A204.1 (cell line): ENCODE measurements around the gene CUBN.

ENCODE experiments used
- FAIRE-seq: peaks from 2 replicates; lab custom pipeline; 2012; peaks lifted over from hg19 to GRCh38; lab: Jason Lieb, UNC

CUBN gene

GRCh38 chr10:16987976-16988610 lies 141.5 kb downstream of the CUBN start:
- no peak for FAIRE-seq

GRCh38 chr10:16987206-16987621 lies 142.4 kb downstream of the CUBN start:
- no peak for FAIRE-seq

DNA sequence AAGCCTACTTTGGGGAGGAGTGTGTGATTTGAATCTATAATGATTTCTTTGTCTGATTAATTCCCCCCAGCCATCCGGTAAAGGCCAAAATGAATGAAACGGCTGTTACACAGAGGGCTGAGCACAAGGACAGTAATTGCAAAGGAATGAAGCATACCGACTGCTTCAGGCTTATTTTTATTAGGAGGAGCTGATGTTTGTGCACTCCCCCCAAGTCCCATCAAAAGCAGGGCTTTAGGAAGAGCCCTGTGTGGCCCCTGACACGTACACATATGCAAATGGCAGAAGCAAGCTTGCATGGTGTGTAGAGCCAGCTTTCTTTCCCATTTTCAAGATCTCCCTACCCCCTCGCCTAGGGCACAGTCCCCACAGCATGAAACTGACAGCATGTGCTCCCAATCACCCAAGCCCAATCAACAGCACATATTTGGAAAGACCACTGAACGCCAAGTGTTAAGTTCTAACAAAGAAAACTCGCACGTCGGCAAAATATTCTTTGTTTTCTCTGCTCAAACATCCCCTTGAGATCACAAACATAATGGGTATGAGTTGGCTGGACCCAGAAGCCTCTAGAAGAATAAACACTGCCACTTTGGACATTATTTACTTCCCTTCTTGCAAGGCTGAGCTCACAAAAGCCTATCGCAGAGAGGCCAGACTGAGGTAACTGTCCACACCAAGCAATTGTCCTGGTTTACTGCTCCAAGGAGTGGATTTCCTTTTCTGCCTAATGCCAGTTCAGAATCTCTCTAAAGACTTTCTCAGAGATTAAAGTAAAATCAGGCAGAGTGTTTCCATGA lies 143.0 kb downstream of the CUBN start:
- FAIRE-seq = peak; percentile 98

- FAIRE-seq = no peak
Observed at GRCh38 chr10:16986082-16986405, 143.6 kb downstream of the CUBN start.

GRCh38 chr10:16984242-16984641 lies 145.4 kb downstream of the CUBN start:
- FAIRE-seq = no peak

DNA sequence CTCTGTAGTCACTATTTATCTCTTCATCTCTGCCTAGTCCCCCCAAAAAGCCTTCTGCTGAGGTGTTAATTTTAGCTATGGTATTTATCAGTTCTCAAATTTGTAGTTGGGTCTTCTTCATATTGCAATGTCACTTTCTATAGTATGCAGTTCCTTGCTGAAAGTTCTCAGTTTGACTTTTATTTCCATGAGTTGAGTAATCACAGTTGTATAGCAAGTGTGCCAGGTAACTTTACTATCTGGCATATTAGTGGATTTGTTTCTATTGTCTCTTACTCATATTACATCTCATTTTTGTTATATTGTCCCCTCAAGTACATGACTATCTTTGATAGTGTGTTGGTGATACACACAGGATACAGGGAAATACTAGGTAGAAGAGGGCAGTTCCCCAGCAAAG lies 152.8 kb downstream of the CUBN start:
- no peak for FAIRE-seq

GRCh38 chr10:16975188-16975587 lies 154.4 kb downstream of the CUBN start:
- no peak for FAIRE-seq

DNA sequence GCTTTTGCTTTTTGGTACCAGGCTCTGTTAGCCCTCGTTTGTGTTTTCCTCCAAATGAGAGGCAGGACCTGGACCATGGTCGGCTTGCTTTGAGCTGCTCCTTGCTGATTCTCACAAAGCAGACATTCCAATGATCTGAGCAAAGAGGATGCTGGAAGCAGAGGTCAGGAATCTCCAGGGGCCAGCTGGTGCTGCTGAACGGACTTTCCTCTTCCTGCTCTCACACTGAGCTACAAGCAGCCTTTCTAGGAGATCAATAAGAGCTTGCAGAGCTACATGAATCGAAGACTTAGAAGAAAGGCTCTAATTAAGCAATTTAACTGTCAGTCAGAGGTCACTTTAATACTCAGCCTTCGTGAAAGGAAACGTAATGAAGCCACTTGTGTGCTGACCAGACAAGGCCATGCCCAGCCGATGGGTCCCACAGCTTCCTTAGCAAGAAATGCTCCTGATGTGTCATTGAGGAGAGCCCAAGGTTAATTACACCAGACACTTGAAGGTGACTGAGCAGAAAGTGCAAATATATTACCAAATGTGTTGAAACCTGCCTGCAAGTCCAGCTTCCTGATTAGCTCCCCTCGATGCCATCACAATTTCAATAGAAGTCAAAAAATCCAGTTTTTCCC lies 161.1 kb downstream of the CUBN start:
- peak; percentile 98 for FAIRE-seq

DNA sequence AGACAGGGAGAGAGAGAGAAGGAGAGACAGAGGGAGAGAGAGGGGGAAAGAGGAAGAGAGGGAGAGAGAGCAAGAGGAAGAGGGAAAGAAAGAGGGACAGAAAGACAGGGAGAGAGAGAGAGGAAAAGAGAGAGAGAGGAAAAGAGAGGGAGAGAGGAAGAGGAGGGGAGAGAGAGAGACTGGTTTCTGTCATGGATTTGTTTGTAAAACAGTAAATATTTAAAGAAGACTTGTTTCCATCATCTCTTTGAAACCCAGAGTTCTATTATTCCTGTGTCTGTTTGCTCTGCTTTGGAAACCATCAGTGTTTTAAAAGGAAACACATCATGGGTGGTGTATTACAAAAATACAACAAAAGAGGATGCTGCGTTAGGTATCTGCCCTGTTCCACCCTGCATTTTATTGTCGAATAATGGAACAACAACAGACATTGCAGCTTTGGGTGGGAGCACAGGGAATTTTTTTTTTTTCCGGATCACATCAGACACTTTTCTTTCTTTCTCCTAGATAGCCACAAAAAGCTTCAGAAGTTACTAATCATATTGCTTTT lies 161.7 kb downstream of the CUBN start:
- FAIRE-seq = no peak

- FAIRE-seq = peak; percentile 99
Observed at GRCh38 chr10:16966991-16967865, 162.4 kb downstream of the CUBN start.

DNA sequence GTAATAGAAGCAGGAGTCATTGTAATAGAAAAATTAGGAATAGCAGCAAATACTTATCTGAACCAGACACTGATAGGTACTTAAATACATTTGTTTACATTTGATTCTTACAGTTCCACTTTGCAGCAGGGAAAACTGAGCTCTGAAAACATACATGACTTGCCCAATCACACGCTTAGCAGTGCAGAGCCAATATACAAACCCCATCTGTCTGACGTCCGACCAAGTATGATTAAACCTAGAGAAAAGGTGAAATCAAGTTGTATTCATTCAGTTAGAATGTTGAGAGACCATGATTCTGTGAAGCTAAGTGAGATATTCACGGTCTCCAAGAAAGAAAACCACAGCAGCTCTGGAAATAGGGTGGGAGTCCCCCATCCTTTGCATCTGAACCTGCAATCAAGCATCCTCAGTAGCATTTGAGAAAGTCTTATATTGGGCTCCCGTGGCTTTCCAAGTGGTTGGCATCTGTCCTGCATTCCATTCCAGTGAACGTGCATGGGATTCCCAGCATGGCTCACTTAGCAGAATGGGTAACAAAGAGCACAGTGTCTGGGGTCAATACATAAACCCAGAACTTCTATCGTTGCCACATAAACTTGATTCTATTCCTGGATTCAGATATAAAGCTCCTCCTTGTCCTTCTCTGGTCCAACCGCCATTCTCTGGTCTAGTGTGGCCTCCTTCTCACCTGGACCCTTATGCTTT lies 163.7 kb downstream of the CUBN start:
- peak; percentile 99 for FAIRE-seq

- FAIRE-seq = no peak
Observed at GRCh38 chr10:16965344-16965616, 164.3 kb downstream of the CUBN start.

- FAIRE-seq = peak; percentile 98
Observed at GRCh38 chr10:16964576-16965343, 164.9 kb downstream of the CUBN start.

DNA sequence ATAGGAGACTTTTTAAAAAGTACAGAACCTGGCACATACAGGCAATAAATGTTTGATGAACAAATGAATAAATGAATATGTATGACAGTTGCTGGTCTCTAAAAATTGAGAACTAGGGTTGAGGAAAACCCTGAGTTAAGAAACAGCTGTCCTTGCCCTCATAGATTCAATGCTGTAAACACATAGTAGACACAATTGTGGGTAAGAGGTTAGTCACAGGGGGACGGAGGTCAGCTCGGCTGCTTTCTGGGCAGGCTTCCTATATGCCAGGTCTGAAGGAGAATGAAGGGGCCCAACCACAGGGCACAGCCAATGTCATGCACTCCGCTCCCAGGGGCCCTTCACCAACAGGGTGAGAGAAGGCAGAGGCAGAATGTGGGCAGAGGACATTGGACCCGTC lies 169.1 kb downstream of the CUBN start:
- no peak for FAIRE-seq

DNA sequence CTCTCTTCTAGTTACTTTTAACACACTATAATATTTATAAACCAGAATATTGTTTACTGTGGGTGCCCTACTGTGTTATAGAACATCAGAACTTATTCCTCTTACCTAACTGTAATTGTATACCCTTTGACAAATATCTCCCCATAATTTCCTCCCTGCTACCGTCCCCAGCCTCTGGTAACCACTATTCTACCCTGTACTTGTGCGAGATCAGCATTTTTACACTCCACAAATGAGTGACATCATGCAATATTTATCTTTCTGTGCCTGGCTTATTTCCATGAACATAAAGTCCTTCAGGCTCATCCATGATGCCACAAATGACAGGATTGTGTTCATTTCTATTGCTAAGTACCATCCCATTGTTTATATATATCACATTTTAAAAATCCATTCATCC lies 172.6 kb downstream of the CUBN start:
- no peak for FAIRE-seq

DNA sequence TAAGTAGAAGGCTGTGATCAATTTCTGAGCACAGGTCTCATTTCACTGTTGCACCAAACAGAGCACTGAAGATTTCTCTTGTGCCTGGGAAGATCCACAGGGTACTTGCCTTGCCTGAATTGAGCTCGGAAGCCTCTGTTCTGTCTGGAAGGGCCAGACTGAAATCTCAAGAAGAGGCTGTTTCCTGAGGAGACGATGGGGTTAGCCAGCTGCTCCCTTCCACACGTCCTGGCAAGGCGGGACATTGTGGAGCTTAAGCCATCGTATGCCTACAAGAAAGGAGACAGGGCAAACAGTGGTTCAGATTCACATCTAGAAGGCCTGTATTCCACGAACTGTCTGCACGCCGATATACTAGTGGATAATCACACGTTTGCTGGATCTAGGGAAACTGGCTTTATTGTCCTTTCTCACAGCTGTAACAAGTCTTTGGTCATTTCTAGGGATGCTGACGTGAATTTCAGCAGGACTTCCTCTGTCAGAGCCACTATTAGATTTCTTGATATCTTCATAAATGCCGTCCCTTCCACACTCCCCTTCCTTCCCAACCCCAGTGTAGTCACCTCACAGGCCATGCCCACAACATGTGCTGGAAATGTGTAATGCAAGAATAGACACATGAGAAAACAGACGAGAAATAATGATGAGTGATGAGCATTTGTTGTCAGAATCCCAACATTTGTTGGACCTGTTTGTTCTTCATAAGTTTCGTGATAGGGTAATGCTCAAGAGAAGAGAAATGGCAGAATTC lies 175.2 kb downstream of the CUBN start:
- no peak for FAIRE-seq

DNA sequence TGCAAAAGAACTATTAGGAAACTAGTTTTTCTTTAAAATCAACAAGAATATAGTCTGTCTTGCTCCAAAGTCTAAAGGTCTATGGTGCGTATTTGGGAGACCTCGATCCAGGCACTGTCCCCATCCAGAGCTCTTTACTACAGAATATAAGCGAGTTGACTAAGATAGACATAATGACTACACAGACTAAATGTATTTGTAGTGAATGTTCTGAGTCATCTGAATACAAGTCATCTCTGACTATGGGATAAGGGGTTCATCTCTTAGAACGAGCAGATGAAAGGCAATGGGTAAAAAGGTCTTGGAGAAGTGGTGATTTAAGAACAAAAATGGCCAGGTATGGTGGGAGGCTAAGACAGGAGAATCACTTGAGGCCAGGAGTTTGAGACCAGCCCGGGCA lies 176.3 kb downstream of the CUBN start:
- FAIRE-seq = no peak

GRCh38 chr10:16952610-16953009 lies 177.0 kb downstream of the CUBN start:
- FAIRE-seq = peak; percentile 98

DNA sequence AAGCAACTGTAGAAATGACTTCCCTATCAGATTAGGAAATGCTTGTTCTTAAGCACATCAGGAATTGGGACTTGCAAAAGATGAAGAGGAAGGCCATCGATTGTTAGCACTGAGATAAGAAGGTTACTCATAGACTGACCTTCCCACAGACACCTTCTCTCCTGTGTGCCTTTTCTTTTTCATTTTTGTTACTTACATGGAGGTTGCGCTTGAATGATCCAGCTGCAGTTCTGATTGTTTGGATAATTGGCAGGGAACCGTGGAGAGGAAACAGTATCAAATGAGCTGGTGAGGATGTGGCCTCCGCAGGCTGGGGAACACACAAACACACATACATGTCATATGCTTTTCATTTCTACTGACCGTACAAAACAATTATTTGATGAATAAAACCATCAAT lies 177.5 kb downstream of the CUBN start:
- FAIRE-seq = no peak
